GM12873 (cell line): ENCODE data around the gene PIK3IP1.

ENCODE experiments used
- CTCF ChIP-seq: IDR thresholded peaks from 2 replicates; pipeline ENCODE4 v1.5.1; 2012; ENCODE audit warnings: low read depth, mild to moderate bottlenecking, moderate library complexity, low read length, control low read depth; ENCODE audit not compliant: insufficient read depth; ENCODE audit errors: missing control alignments

The PIK3IP1 gene

GRCh38 chr22:31275576-31275975 is 16.7 kb downstream of the PIK3IP1 start:
- no peak for TF ChIP-seq CTCF

GRCh38 chr22:31275018-31275417 is 17.3 kb downstream of the PIK3IP1 start:
- no peak for TF ChIP-seq CTCF

GRCh38 chr22:31274017-31274416 is 18.3 kb downstream of the PIK3IP1 start:
- no peak for TF ChIP-seq CTCF

GRCh38 chr22:31272522-31273446 is 19.5 kb downstream of the PIK3IP1 start:
- peak; percentile 76 for TF ChIP-seq CTCF

- no peak for TF ChIP-seq CTCF
Observed at GRCh38 chr22:31271485-31271884, 20.8 kb downstream of the PIK3IP1 start.

GRCh38 chr22:31271026-31271425 is 21.3 kb downstream of the PIK3IP1 start:
- TF ChIP-seq CTCF, result no peak

- no peak for TF ChIP-seq CTCF
Observed at GRCh38 chr22:31269892-31270579, 22.3 kb downstream of the PIK3IP1 start.
